H1 (cell line): ENCODE data around the gene SVIL. TPM values are rescaled to one million over a fixed set of nuclear protein-coding genes. Genes with fewer than 3 reads are reported as not detected.

ENCODE experiments used
- CTCF ChIA-PET: fragments of 300-600 bp; sonication (Branson Sonifier 250); formaldehyde crosslinking; loops from one replicate; lab custom pipeline; 2021; ENCODE audit not compliant: partially characterized antibody; lab: Charles Lee
- POLR2A ChIA-PET: fragments of 300-600 bp; sonication (Branson Sonifier 250); formaldehyde crosslinking; loops from one replicate; lab custom pipeline; 2021; ENCODE audit warnings: inconsistent platforms; ENCODE audit not compliant: partially characterized antibody; lab: Charles Lee
- DNase-seq, 2 experiments: peaks; one replicate each; pipeline versions ENCODE4 v3.0.0 to v3.0.0-alpha.2; 2010 to 2022; ENCODE audit warnings: low spot score in 2 of 2, low read depth in 1 of 2, mixed read lengths in 1 of 2
- FAIRE-seq: peaks from 2 replicates; lab custom pipeline; 2011; peaks lifted over from hg19 to GRCh38; lab: Jason Lieb, UNC
- H2AFZ ChIP-seq: 2 replicates; pipeline ENCODE4 v1.8.1; 2012; ENCODE audit warnings: low read length, inconsistent platforms
- H2AK5ac ChIP-seq: 2 replicates; pipeline ENCODE4 v1.6.1; 2013; ENCODE audit warnings: low read depth, low read length
- H2BK120ac ChIP-seq: replicated peaks from 2 replicates; pipeline ENCODE3; 2013; ENCODE audit warnings: low read depth, low read length, inconsistent platforms
- H2BK12ac ChIP-seq: 2 replicates; pipeline ENCODE4 v1.6.1; 2013; ENCODE audit warnings: low read depth, low read length
- H2BK15ac ChIP-seq: 2 replicates; pipeline ENCODE4 v1.6.1; 2013; ENCODE audit warnings: low read length
- H2BK20ac ChIP-seq: 2 replicates; pipeline ENCODE4 v1.6.1; 2013; ENCODE audit warnings: low read length
- H2BK5ac ChIP-seq: 2 replicates; pipeline ENCODE4 v1.6.1; 2013; ENCODE audit warnings: low read depth, low read length
- H3K14ac ChIP-seq: 2 replicates; pipeline ENCODE4 v1.6.1; 2013; ENCODE audit warnings: inconsistent platforms; ENCODE audit not compliant: insufficient read length
- H3K18ac ChIP-seq: 2 replicates; pipeline ENCODE4 v1.6.1; 2013; ENCODE audit warnings: low read length; ENCODE audit errors: extremely low read depth
- H3K23ac ChIP-seq: 2 replicates; pipeline ENCODE4 v1.6.1; 2013; ENCODE audit warnings: inconsistent platforms; ENCODE audit not compliant: insufficient read length
- H3K23me2 ChIP-seq: 2 replicates; pipeline ENCODE4 v1.6.1; 2013; ENCODE audit warnings: low read depth, low read length
- H3K27ac ChIP-seq: 2 replicates; pipeline ENCODE4 v1.6.1; 2011; ENCODE audit warnings: low read depth, low read length, inconsistent platforms
- H3K27me3 ChIP-seq, 4 experiments: replicated peaks in 1 of 4; 1 replicate in 1 of 4; 2 replicates in 3 of 4; pipeline versions ENCODE4 v1.6.1 to v1.8.1; 2011 to 2013; ENCODE audit warnings: low read length in 3 of 4, mild to moderate bottlenecking in 3 of 4, inconsistent platforms in 2 of 4, mixed read lengths in 2 of 4, moderate library complexity in 1 of 4; ENCODE audit not compliant: control insufficient read depth in 3 of 4, insufficient read depth in 3 of 4; ENCODE audit errors: extremely low read depth in 1 of 4
- H3K36me3 ChIP-seq, 4 experiments: 2 replicates each; pipeline versions ENCODE4 v1.6.1 to v1.8.1; 2011 to 2013; ENCODE audit warnings: mild to moderate bottlenecking in 4 of 4, low read length in 3 of 4, moderate library complexity in 2 of 4, control low read depth in 1 of 4, inconsistent platforms in 1 of 4; ENCODE audit not compliant: insufficient read depth in 4 of 4, control insufficient read depth in 2 of 4
- H3K4ac ChIP-seq: replicated peaks from 2 replicates; pipeline ENCODE3; 2013; ENCODE audit warnings: low read length, low read depth, mixed read lengths, inconsistent platforms; ENCODE audit not compliant: insufficient read length
- H3K4me1 ChIP-seq, 4 experiments: replicated peaks in 1 of 4; 1 replicate in 1 of 4; 2 replicates in 3 of 4; pipeline versions ENCODE4 v1.6.1 to v1.8.1; 2011 to 2013; ENCODE audit warnings: low read length in 3 of 4, inconsistent platforms in 2 of 4, mixed read lengths in 1 of 4; ENCODE audit not compliant: insufficient read depth in 4 of 4, control insufficient read depth in 3 of 4
- H3K4me2 ChIP-seq, 2 experiments: 2 replicates each; pipeline versions ENCODE4 v1.6.1 to v1.8.1; 2011 to 2013; ENCODE audit warnings: low read depth in 2 of 2, low read length in 2 of 2, control low read depth in 1 of 2, inconsistent platforms in 1 of 2, mild to moderate bottlenecking in 1 of 2; ENCODE audit not compliant: insufficient read depth in 1 of 2
- H3K4me3 ChIP-seq, 4 experiments: fragments of 200-600, 300-600 bp in 1 of 4; sonication (generic), shearing (Covaris generic), sonication (Bioruptor Twin) in 1 of 4; 2 replicates each; pipeline versions ENCODE4 v1.5.1 to v1.8.1; 2011 to 2016; ENCODE audit warnings: low read length in 4 of 4, low read depth in 3 of 4, control low read depth in 2 of 4, inconsistent platforms in 2 of 4, mild to moderate bottlenecking in 2 of 4, mixed read lengths in 1 of 4, moderate library complexity in 1 of 4; ENCODE audit not compliant: insufficient read depth in 2 of 4; ENCODE audit errors: extremely low read depth in 1 of 4
- H3K56ac ChIP-seq: replicated peaks from 2 replicates; pipeline ENCODE3; 2013; ENCODE audit warnings: low read depth, mild to moderate bottlenecking, mixed read lengths, low read length, inconsistent platforms; ENCODE audit not compliant: insufficient read length
- H3K79me1 ChIP-seq: 2 replicates; pipeline ENCODE4 v1.6.1; 2013; ENCODE audit warnings: low read depth, low read length, control low read depth
- H3K79me2 ChIP-seq, 2 experiments: 2 replicates each; pipeline versions ENCODE4 v1.6.1 to v1.8.1; 2012 to 2013; ENCODE audit warnings: low read length in 2 of 2, mild to moderate bottlenecking in 2 of 2, inconsistent platforms in 1 of 2; ENCODE audit not compliant: insufficient read depth in 2 of 2, control insufficient read depth in 1 of 2
- H3K9ac ChIP-seq, 4 experiments: replicated peaks in 1 of 4; 1 replicate in 1 of 4; 2 replicates in 3 of 4; pipeline versions ENCODE4 v1.6.1 to v1.8.1; 2011 to 2013; ENCODE audit warnings: low read depth in 3 of 4, low read length in 3 of 4, control low read depth in 2 of 4, mild to moderate bottlenecking in 2 of 4, moderate library complexity in 2 of 4, inconsistent platforms in 1 of 4; ENCODE audit errors: extremely low read depth in 1 of 4
- H3K9me3 ChIP-seq, 2 experiments: 2 replicates each; pipeline versions ENCODE4 v1.6.1 to v1.8.1; 2012 to 2013; ENCODE audit warnings: mild to moderate bottlenecking in 2 of 2, moderate library complexity in 2 of 2, control low read depth in 1 of 2, inconsistent platforms in 1 of 2, low read depth in 1 of 2, low read length in 1 of 2, mixed read lengths in 1 of 2; ENCODE audit not compliant: insufficient read depth in 2 of 2
- H4K20me1 ChIP-seq, 2 experiments: replicated peaks in 1 of 2; 2 replicates each; pipeline versions ENCODE3 to v1.8.1; 2011 to 2013; ENCODE audit warnings: inconsistent platforms in 2 of 2, low read length in 2 of 2, mild to moderate bottlenecking in 1 of 2; ENCODE audit not compliant: insufficient read depth in 2 of 2, control insufficient read depth in 1 of 2
- H4K5ac ChIP-seq: 2 replicates; pipeline ENCODE4 v1.6.1; 2013; ENCODE audit warnings: low read length, low read depth, mixed read lengths, inconsistent platforms; ENCODE audit not compliant: insufficient read length
- H4K8ac ChIP-seq: 2 replicates; pipeline ENCODE4 v1.8.0; 2013; ENCODE audit warnings: mild to moderate bottlenecking, moderate library complexity, low read length, inconsistent platforms; ENCODE audit not compliant: insufficient read depth; ENCODE audit errors: extremely low read depth
- H4K91ac ChIP-seq: replicated peaks from 2 replicates; pipeline ENCODE3; 2013; ENCODE audit warnings: low read length, mixed read lengths, inconsistent platforms; ENCODE audit not compliant: insufficient read length
- KDM4A ChIP-seq: IDR thresholded peaks from one replicate; pipeline ENCODE4 v1.7.1; 2012; ENCODE audit warnings: low read depth, mild to moderate bottlenecking, moderate library complexity, low read length, inconsistent platforms; ENCODE audit not compliant: severe bottlenecking
- RAD21 ChIP-seq, 2 experiments: IDR thresholded peaks in 1 of 2; conservative IDR thresholded peaks in 1 of 2; 2 replicates each; pipeline ENCODE4 v1.6.1; 2011; ENCODE audit warnings: low read depth in 2 of 2, low read length in 2 of 2, improper control_type of control experiment in 1 of 2, inconsistent platforms in 1 of 2, mild to moderate bottlenecking in 1 of 2, moderate library complexity in 1 of 2
- SAP30 ChIP-seq: fragments of 300-600 bp; sonication (generic); IDR thresholded peaks from 2 replicates; pipeline ENCODE4 v1.7.1; 2012; ENCODE audit warnings: low read length, moderate library complexity, mild to moderate bottlenecking, inconsistent platforms; ENCODE audit not compliant: insufficient read depth, insufficient replicate concordance
- SIRT6 ChIP-seq: IDR thresholded peaks from one replicate; pipeline ENCODE4 v1.7.1; 2012; ENCODE audit warnings: low read length, inconsistent platforms
- SP1 ChIP-seq: IDR thresholded peaks from 2 replicates; pipeline ENCODE4 v1.6.1; 2011; ENCODE audit warnings: low read depth, low read length
- SP4 ChIP-seq: IDR thresholded peaks from 2 replicates; pipeline ENCODE4 v1.6.1; 2012; ENCODE audit warnings: low read length, inconsistent platforms
- TAF1 ChIP-seq: IDR thresholded peaks from 2 replicates; pipeline ENCODE4 v1.6.1; 2011; ENCODE audit warnings: mild to moderate bottlenecking, low read depth, low read length
- WGBS, 2 experiments: shearing (Covaris generic) in 1 of 2; methylation state at CpG; one replicate each; pipeline versions ENCODE4 v1.1.6 to v1.1.7; 2013 to 2015; ENCODE audit warnings: low lambda C conversion rate in 2 of 2, mixed read lengths in 2 of 2, inconsistent platforms in 1 of 2, low coverage in 1 of 2, missing lambda C conversion rate in 1 of 2; ENCODE audit not compliant: insufficient replicate concordance in 2 of 2, insufficient coverage in 1 of 2, insufficient read length in 1 of 2; ENCODE audit errors: extremely low coverage in 1 of 2, missing lambda C conversion rate in 1 of 2; 5-methylcytosine and 5-hydroxymethylcytosine counted together
- polyA plus RNA-seq, 7 experiments: library from polyadenylated mRNA; depleted of rRNA in 3 of 7; stranded (reverse) in 5 of 7; unstranded in 2 of 7; fragments of >200 nt in 5 of 7; fragments of 200-250 nt in 2 of 7; gene quantifications; 1 replicate in 5 of 7; 2 replicates in 1 of 7; 4 replicates in 1 of 7; pipeline versions ENCODE4 v1.2.1 to v1.2.3, GENCODE V29; 2011 to 2013; ENCODE audit warnings: missing spikeins in 2 of 7, mixed read lengths in 2 of 7
- total RNA-seq: library from RNA; stranded (reverse); fragmentation: NEBNext Ultra II Directional; extraction: Animal tissue kit (Norgen Biotek cat#: 25700); gene quantifications from 2 replicates; pipeline ENCODE4 v1.2.1, GENCODE V29; 2021

SVIL gene
- total and polyA plus RNA-seq, 2 of the 8 experiments (the other 6 are each of a cell fraction or from before 2014, with no cell fraction given): 4.7 to 15.4 TPM

DNA sequence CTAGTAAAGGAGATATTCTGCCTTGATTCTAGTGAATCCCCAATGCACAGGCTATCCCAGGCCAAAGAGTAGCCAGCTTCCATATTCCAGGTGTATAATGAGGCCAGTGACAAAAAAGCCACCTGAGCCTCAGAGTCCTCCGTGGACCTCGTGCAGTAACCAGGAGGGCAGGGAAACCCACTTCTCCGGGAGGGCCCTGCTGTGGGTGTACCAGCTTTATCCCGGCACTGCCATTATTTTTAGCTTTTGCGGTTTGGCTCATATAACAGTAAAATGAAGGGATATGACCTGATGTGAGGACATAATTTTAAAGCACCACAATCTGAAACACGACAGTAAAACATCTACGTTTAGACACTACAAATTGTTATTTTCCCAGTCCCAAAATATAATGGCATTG lies 109.0 kb downstream of the SVIL start:
- no peak overlapping the region for H2BK120ac ChIP-seq
- POLR2A ChIA-PET: interaction anchor here (0.6 kb wide), 1 partner anchor 1002 kb away, joined by 3 read pairs; no protein-coding TSS in a partner anchor
- peaks cover 0 to 22% (median 5%) of the 10 kb centered on the region in 4 experiments; a peak in 5 of 8 replicates for H3K36me3 ChIP-seq
- H3K27me3 ChIP-seq: no peaks in the 10 kb centered on the region
- H3K56ac ChIP-seq: no peak overlapping the region
- H3K18ac ChIP-seq: no peak overlapping the region
- H4K91ac ChIP-seq: no peak overlapping the region
- H3K4me3 ChIP-seq: no peak overlapping the region
- TF ChIP-seq SP1 (no peak), TAF1 (no peak), SIRT6 (no peak), SP4 (no peak), KDM4A (no peak), RAD21 (IDR thresholded peaks at IDR 0.05 in 1 of 2, conservative IDR thresholded peaks at IDR 0.05 in 1 of 2; ENCODE audit: low read depth in 2 of 2, low read length in 2 of 2) (no peak), SAP30 (no peak)
- no peak overlapping the region for H2BK5ac ChIP-seq
- H2BK12ac ChIP-seq: no peak overlapping the region
- H3K4ac ChIP-seq: no peak overlapping the region
- H2BK20ac ChIP-seq: no peak overlapping the region
- no peak overlapping the region for H4K8ac ChIP-seq
- no peak overlapping the region for H4K5ac ChIP-seq
- no peak overlapping the region for H3K4me2 ChIP-seq
- no peak overlapping the region for H3K23ac ChIP-seq
- no peaks in the 10 kb centered on the region for H3K4me1 ChIP-seq
- FAIRE-seq (no peak), DNase-seq (no peak)
- WGBS, 2 experiments: 94% methylated on average over 7 of the region's 7 CpGs; no CpG with 5 or more reads in 1 of the 2 experiments
- peaks cover 0 to 2% of the 10 kb centered on the region in 2 experiments for H4K20me1 ChIP-seq
- H2AK5ac ChIP-seq: no peak overlapping the region
- no peak overlapping the region for H2BK15ac ChIP-seq
- CTCF ChIA-PET: interaction anchor here (0.5 to 1.1 kb wide), 3 partner anchors 8 to 719 kb away, joined by 3 to 8 read pairs (median 5); no protein-coding TSS in a partner anchor
- H3K23me2 ChIP-seq: no peaks in the 10 kb centered on the region
- no peaks in the 10 kb centered on the region for H3K79me2 ChIP-seq
- H2AFZ ChIP-seq: no peak overlapping the region
- H3K27ac ChIP-seq: no peak overlapping the region
- no peaks in the 10 kb centered on the region for H3K79me1 ChIP-seq
- no peak overlapping the region for H3K9ac ChIP-seq
- H3K9me3 ChIP-seq: no peaks in the 10 kb centered on the region
- H3K14ac ChIP-seq: no peak overlapping the region
